ENCODE data around the gene SHC1. TPM values are rescaled to one million over a fixed set of nuclear protein-coding genes. Genes with fewer than 3 reads are reported as not detected.
A peak's percentile ranks its signal among the peaks of the same experiment; 100 is the strongest.

Gene SHC1
- total RNA-seq, 2 experiments from 2014 or later, result 59.9 to 60.0 TPM

- no peaks in the 10 kb centered on the region for H3K9me3 Mint-ChIP-seq
- no peaks in the 10 kb centered on the region for H3K27me3 Mint-ChIP-seq
- peak; percentile 64 to 95 (median 78) for DNase-seq
- TF ChIP-seq CTCF (IDR thresholded peaks at IDR 0.05), result peak; percentile 40
- ATAC-seq (ENCODE audit: poor library complexity), result peak; percentile 40
- Histone ChIP-seq H3K27ac (ENCODE audit: low read depth in 1 of 2, low read length in 2 of 2) (peak within 1 kb of the TSS; percentile 100), H3K36me3 (ENCODE audit: insufficient read depth, low read length) (peaks cover 44% of the 10 kb centered on the region), H3K4me3 (ENCODE audit: low read length) (peak within 1 kb of the TSS; percentile 69), H3K9me3 (ENCODE audit: control insufficient read depth in 1 of 2, insufficient read depth in 1 of 2, low read length in 2 of 2) (no peaks in the 10 kb centered on the region), H3K4me1 (ENCODE audit: insufficient read depth, low read length) (peaks cover 96% of the 10 kb centered on the region), H3K27me3 (ENCODE audit: control insufficient read depth in 1 of 2, insufficient read depth in 2 of 2, low read length in 2 of 2) (no peaks in the 10 kb centered on the region)
- POLR2A ChIA-PET, result interaction anchor here (0.7 to 6.6 kb wide), 26 partner anchors 8 to 1322 kb away, joined by 3 to 72 read pairs (median 5); partner anchors contain the start of genes ADAM15, ADAR, CHTOP and CKS1B
- H3K36me3 Mint-ChIP-seq (ENCODE audit: low read depth), result peaks cover 56% of the 10 kb centered on the region
- CTCF ChIA-PET, result interaction anchor here (1.0 to 5.3 kb wide), 12 partner anchors 9 to 217 kb away, joined by 3 to 62 read pairs (median 6); partner anchors contain the start of genes CKS1B, KRTCAP2 and PMVK
- peaks cover 57% of the 10 kb centered on the region for H3K4me1 Mint-ChIP-seq (ENCODE audit: low read depth)
- H3K4me3 Mint-ChIP-seq, result peak within 1 kb of the TSS; percentile 95
- intact Hi-C loops (cut with DNase I, micrococcal nuclease), result loop anchor here (1.0 to 10.0 kb wide), 7 partner anchors 17 to 129 kb away; partner anchors contain the start of genes CKS1B (in 1 of the 2) and FLAD1 (in 1 of the 2)
- H3K27ac Mint-ChIP-seq, result peak within 1 kb of the TSS; percentile 96
These were observed 14.6 kb downstream of the SHC1 start, which contains the start of gene PBXIP1 for GRCh38 chr1:154955718-154956543. Gene PBXIP1, minus strand, starts transcription at chr1:154956099. Its CDS starts 2,378 bp downstream, at chr1:154953721.

- Histone ChIP-seq H3K4me1 (ENCODE audit: insufficient read depth, low read length) (peaks cover 96% of the 10 kb centered on the region), H3K27me3 (ENCODE audit: control insufficient read depth in 1 of 2, insufficient read depth in 2 of 2, low read length in 2 of 2) (no peaks in the 10 kb centered on the region), H3K36me3 (ENCODE audit: insufficient read depth, low read length) (peaks cover 52% of the 10 kb centered on the region), H3K27ac (ENCODE audit: low read depth in 1 of 2, low read length in 2 of 2) (peak overlapping the region; percentile 100), H3K9me3 (ENCODE audit: control insufficient read depth in 1 of 2, insufficient read depth in 1 of 2, low read length in 2 of 2) (no peaks in the 10 kb centered on the region), H3K4me3 (ENCODE audit: low read length) (peak overlapping the region; percentile 69)
- POLR2A ChIA-PET, result interaction anchor here (0.7 to 6.6 kb wide), 27 partner anchors 9 to 1322 kb away, joined by 3 to 72 read pairs (median 5); partner anchors contain the start of genes ADAM15, ADAR, CHTOP and CKS1B
- H3K4me3 Mint-ChIP-seq, result peak overlapping the region; percentile 95
- peak; percentile 83 for ATAC-seq (ENCODE audit: poor library complexity)
- peak; percentile 81 to 99 (median 90) for DNase-seq
- TF ChIP-seq CTCF (IDR thresholded peaks at IDR 0.05), result no peak
- H3K27ac Mint-ChIP-seq, result peak overlapping the region; percentile 96
- CTCF ChIA-PET, result interaction anchor here (1.0 to 5.3 kb wide), 11 partner anchors 10 to 218 kb away, joined by 3 to 62 read pairs (median 7); partner anchors contain the start of genes CKS1B, KRTCAP2 and PMVK
- intact Hi-C loops (cut with DNase I, micrococcal nuclease), result loop anchor here (1.0 to 10.0 kb wide), 6 partner anchors 18 to 130 kb away; partner anchors contain the start of genes CKS1B (in 1 of the 2) and FLAD1 (in 1 of the 2)
- no peaks in the 10 kb centered on the region for H3K9me3 Mint-ChIP-seq
- peaks cover 58% of the 10 kb centered on the region for H3K36me3 Mint-ChIP-seq (ENCODE audit: low read depth)
- peaks cover 58% of the 10 kb centered on the region for H3K4me1 Mint-ChIP-seq (ENCODE audit: low read depth)
- no peaks in the 10 kb centered on the region for H3K27me3 Mint-ChIP-seq
These were observed 15.4 kb downstream of the SHC1 start for GRCh38 chr1:154955039-154955717.

GRCh38 chr1:154954541-154954940, 16.0 kb downstream of the SHC1 start:
- Histone ChIP-seq H3K36me3 (ENCODE audit: insufficient read depth, low read length) (peaks cover 52% of the 10 kb centered on the region), H3K27ac (ENCODE audit: low read depth in 1 of 2, low read length in 2 of 2) (peak overlapping the region; percentile 100), H3K4me1 (ENCODE audit: insufficient read depth, low read length) (peaks cover 96% of the 10 kb centered on the region), H3K27me3 (ENCODE audit: control insufficient read depth in 1 of 2, insufficient read depth in 2 of 2, low read length in 2 of 2) (no peaks in the 10 kb centered on the region), H3K4me3 (ENCODE audit: low read length) (peak overlapping the region; percentile 69), H3K9me3 (ENCODE audit: control insufficient read depth in 1 of 2, insufficient read depth in 1 of 2, low read length in 2 of 2) (no peaks in the 10 kb centered on the region)
- ChIA-PET POLR2A (interaction anchor here (0.7 to 6.6 kb wide), 19 partner anchors 10 to 490 kb away, joined by 3 to 72 read pairs (median 5); partner anchors contain the start of genes ADAM15, ADAR, CKS1B and FLAD1), CTCF (interaction anchor here (0.6 to 5.3 kb wide), 9 partner anchors 18 to 218 kb away, joined by 3 to 62 read pairs (median 9); partner anchors contain the start of genes CKS1B, KRTCAP2 and PMVK)
- DNase-seq (no peak), ATAC-seq (ENCODE audit: poor library complexity) (no peak)
- Mint-ChIP-seq H3K27me3 (no peaks in the 10 kb centered on the region), H3K27ac (peak overlapping the region; percentile 96), H3K4me1 (ENCODE audit: low read depth) (peaks cover 58% of the 10 kb centered on the region), H3K36me3 (ENCODE audit: low read depth) (peaks cover 60% of the 10 kb centered on the region), H3K9me3 (no peaks in the 10 kb centered on the region), H3K4me3 (peak overlapping the region; percentile 95)
- TF ChIP-seq CTCF (IDR thresholded peaks at IDR 0.05), result no peak
- intact Hi-C loops (cut with DNase I, micrococcal nuclease), result loop anchor here in 1 of 2 experiments (2.0 to 10.0 kb wide), 3 partner anchors 28 to 130 kb away; partner anchors contain the start of gene FLAD1

Data from CD4-positive, alpha-beta T cell (primary cell).